ENCODE results near the gene SMC4.

DNA sequence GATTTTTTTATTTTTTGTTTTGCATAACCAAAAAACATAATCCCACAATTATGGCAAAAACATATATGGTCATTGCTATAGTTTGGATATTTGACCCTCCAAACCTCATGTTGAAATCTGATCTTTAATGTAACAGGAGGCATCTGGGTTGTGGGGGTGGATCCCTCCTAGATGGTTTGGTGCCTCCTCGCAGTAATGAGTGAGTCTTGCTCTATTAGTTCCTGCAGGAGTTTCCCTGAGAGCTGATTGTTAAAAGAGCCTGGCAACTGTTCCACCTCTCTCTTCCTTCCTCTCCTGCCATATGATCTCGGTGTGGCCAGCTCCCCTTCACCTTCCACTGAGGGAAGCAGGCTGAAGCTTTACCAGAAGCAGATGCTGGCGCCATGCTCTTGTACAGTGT is 83.3 kb downstream of the SMC4 start:
- TF ChIP-seq, protein P1, sequence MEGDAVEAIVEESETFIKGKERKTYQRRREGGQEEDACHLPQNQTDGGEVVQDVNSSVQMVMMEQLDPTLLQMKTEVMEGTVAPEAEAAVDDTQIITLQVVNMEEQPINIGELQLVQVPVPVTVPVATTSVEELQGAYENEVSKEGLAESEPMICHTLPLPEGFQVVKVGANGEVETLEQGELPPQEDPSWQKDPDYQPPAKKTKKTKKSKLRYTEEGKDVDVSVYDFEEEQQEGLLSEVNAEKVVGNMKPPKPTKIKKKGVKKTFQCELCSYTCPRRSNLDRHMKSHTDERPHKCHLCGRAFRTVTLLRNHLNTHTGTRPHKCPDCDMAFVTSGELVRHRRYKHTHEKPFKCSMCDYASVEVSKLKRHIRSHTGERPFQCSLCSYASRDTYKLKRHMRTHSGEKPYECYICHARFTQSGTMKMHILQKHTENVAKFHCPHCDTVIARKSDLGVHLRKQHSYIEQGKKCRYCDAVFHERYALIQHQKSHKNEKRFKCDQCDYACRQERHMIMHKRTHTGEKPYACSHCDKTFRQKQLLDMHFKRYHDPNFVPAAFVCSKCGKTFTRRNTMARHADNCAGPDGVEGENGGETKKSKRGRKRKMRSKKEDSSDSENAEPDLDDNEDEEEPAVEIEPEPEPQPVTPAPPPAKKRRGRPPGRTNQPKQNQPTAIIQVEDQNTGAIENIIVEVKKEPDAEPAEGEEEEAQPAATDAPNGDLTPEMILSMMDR (IDR thresholded peaks at IDR 0.05) = no peak
- TF ChIP-seq POLR2A (IDR thresholded peaks at IDR 0.05) = no peak

All from Peyer's patch (tissue), 4 donors.